GM19035 (cell line): ENCODE measurements around the gene GP5.

Experiments used
- ATAC-seq: cut with Tn5 transposase; IDR thresholded peaks from one replicate; pipeline ENCODE4 v1.9.1; 2021; ENCODE audit not compliant: unreplicated experiment

The GP5 gene

GRCh38 chr3:194397757-194398312, 1.2 kb downstream of the GP5 start:
- ATAC-seq: no peak

- no peak for ATAC-seq
These were observed 2.0 kb downstream of the GP5 start for GRCh38 chr3:194396859-194397756.

GRCh38 chr3:194396539-194396858, 2.6 kb downstream of the GP5 start:
- no peak for ATAC-seq

GRCh38 chr3:194395778-194396538, 3.1 kb downstream of the GP5 start:
- ATAC-seq: no peak

DNA sequence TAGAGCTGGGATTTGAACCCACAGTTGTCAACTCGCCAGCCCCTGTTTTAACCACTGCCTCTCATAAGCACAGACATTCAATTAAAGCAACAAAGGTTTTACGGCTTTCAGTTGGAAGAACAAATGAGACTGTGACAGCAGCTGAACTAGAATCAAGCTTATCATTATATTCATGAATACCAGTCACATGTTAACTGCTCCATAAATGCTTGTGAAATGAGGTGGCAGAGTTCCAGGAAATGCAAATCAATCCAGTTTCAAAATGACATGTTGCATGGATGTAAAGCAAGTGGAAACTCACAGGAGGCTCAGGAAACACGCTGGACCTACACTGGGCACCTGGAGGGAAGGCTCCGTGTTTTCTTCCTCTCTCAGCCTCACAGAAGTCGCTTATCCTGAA, 3.9 kb downstream of the GP5 start:
- no peak for ATAC-seq

GRCh38 chr3:194392576-194392975, 6.5 kb downstream of the GP5 start:
- no peak for ATAC-seq

DNA sequence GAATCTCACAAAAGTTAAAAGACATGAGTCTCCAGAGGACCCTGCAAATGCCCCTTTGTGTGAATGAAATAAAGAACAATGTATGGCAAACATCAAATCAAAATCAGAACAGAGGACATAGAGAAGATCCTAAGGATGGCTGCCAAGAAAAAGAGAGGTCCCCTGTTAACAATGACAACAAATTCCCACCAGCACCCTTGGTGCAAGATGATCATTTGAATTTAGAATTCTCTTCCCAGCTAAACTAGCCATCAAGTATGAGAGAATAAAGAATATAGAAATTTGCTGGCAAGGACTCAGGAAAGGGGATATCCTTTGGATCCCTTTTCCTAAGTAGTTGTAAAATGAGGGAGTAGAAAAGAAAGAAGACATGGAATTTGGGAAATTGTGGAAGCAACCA, 8.2 kb downstream of the GP5 start:
- ATAC-seq: no peak

GRCh38 chr3:194389269-194389668, 9.8 kb downstream of the GP5 start:
- no peak for ATAC-seq

DNA sequence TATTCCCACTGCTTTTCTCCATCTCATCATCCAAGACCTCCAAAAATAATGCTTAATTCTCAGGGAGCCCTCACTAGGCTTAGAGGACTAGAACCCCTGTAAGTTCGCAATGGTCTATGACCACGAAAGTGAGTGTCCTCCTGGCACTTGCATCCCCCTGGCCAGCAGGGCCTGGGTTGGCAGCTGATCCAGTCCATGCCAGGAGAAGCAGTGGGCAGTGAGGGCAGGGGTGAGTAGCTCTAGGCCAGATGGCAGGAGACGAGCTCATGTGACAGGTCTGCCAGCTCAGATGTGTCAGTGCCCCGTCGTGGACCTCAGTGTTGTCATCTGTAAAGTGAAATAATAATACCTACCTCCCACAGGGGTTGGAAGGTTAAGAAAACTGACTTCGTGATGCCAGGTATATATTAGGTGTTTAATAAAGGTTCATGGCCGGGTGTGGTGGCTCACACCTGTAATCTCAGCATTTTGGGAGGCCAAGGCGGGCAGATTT, 11.1 kb downstream of the GP5 start:
- ATAC-seq: no peak

DNA sequence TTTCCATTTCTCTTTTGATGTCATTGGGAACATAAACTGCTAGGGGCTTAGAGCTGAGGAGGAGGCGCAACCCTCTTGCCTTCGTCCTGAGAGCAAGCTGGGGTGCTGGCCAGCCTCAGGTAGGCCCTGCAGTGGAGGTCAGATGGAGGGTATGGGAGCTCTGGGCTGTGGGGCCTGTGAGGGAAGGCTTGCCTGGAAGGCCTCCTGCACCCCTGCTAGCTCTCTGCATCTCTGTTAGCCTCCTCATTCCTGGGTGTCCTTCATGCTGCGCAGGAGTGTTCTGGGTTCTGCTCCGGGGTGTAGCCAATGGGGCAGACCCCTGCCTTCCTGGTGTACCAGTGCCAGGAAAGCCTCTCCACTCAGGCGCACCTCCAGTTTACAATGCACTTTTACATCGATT, 11.8 kb downstream of the GP5 start:
- ATAC-seq: no peak

DNA sequence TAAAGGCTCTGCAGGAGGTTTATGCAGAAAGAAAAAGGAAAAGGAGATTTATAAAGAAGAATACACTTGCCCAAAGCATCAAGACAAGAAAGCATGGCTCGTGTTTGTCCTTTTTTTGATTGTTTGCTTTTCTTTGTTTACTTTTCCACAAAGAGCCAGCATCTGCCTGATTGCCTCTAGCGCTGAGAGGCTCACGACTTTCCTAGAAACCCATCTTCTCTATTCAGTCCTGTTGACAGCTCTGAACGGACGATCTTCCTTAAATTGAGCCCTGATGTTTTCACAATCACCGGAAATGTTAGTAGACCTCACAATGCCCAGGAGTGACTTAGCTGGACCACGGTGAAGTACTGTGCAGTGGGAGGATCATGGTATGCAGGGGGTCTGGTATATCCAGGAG, 12.4 kb downstream of the GP5 start:
- ATAC-seq: no peak

DNA sequence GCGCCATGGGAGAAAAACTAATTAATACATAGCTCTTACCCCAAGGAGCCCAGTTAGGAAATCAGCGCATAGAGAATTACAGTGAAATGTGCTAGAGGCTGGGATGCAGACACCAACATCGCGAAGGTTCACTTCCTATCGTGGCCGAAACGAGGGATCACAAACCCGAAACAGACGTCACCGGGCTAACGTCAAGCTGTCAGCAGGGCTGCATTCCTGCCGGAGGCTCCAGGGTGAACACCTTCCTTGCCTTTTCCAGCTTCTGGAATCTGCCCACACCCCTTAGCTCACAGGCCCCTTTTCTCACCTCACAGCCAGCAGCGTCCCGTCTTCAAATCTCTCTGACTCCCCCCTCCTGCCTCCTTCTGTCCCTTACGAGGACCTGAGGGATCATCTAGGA, 13.0 kb downstream of the GP5 start:
- ATAC-seq: no peak

GRCh38 chr3:194384569-194385001, 14.5 kb downstream of the GP5 start:
- ATAC-seq: no peak

GRCh38 chr3:194384156-194384555, 14.9 kb downstream of the GP5 start:
- ATAC-seq: no peak

- no peak for ATAC-seq
These were observed 15.7 kb downstream of the GP5 start for GRCh38 chr3:194383276-194383940.

GRCh38 chr3:194382892-194383223, 16.2 kb downstream of the GP5 start:
- ATAC-seq: no peak

DNA sequence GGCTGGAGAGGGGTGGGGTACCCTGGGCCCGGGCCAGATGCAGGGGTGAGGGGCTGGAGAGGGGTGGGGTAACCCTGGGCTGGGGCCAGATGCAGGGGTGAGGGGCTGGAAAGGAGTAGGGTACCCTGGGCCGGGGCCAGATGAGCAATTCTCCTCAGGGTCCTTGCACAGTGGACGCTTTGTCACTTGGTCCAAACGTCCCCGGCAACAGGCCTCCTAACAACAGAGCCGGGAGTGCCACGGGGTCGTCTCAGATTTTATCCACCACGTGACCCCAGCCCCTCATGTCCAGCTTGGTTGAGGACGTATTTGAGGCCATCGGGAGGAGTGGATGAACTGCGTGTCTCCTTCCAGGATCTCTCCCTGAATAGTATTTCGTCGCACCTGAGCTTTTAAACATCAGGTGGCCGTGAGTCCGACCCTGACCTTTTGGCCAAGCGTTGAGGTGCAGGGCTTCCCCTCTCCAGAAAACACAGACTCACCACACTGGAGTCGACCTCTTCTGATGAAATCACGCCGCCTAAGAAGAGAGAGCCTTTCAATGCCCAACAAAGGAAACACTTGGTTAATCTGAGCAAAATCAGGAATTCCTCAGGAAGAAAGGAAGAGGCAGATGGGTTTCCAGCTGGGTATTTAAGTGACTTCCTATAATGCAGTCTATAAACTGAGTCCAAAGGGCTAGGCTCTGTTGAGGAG, 16.7 kb downstream of the GP5 start:
- ATAC-seq: no peak

DNA sequence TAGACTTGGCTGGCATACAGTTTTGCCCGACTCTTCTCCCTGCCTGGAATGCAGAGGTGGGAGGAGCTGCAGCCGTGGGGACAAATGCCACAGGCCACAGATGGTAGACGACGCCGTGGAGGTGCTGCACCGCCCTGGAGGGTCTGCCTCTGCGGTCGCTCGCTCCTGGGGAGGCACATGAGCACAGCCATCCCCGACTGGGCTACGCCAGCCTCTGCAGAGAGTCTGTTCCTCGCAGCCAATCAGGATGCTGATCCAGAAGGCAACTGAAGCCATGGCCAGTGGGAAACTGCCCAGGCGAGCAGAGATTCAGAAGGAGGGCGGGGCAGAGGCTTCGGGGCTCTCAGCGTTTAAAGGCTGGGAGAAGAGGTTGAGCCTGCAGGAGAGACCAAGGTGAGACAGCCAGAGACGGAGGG, 17.6 kb downstream of the GP5 start:
- no peak for ATAC-seq

- ATAC-seq: no peak
These were observed 18.7 kb downstream of the GP5 start for GRCh38 chr3:194380326-194380725.

DNA sequence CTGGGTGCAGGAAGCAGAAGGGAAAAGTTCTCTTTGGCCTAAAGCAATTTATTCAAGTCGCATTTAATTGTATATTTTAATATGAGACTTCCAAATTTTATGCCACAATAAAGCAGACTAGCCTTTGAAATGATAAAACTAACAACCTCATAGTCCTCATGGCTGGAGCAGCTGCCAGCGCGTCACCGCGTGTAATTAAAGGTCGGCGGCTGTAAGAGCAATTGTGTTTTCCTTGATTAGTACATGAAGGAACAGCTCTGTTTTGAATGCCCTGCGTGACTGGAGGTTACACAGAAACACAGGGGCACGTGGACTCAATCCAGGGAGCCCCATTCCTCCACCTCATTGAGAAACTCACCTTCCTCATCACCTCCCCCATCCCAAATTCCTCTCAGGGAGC, 19.4 kb downstream of the GP5 start:
- no peak for ATAC-seq

- no peak for ATAC-seq
These were observed 19.8 kb downstream of the GP5 start for GRCh38 chr3:194379231-194379630.
